ENCODE results near the gene LOC101059915.

The LOC101059915 gene

DNA sequence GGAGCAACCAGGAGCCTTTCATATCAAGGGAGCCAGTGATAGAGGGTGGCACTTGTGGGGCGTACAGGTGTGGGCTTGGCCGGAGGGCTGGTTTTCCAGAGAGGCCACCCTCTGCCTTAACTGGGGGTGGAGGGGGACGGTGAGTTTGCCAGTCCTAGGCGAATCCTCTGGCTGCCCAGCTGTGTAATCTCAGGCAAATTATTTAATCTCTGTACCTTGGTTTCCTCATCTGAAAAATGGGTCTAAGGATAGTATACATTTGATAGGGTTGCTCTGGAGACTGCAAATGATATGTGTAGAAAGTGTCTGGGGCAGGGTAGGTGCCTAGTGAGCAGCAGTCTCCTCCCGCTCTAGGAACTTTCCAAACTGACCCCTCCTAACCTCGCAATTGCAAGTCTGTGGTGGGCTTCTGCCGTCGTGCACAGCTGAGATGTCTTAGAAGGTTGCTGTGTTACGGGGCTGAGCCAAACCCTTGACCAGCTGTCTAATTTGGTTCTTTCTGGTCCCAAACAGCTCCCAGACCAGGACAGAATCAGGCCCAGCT, 45.2 kb upstream of the LOC101059915 start:
- H3K27ac ChIP-seq (ENCODE audit: extremely low read depth, low read depth, low read length): no peak overlapping the region
- ChIA-PET CTCF (interaction anchor here (0.6 to 0.8 kb wide), 3 partner anchors 11 to 30 kb away, joined by 3 to 6 read pairs (median 3); no protein-coding TSS in a partner anchor), POLR2A (no interaction called here)
- H3K4me1 ChIP-seq (ENCODE audit: control insufficient read depth, insufficient read depth, low read length): no peaks in the 10 kb centered on the region
- no peak for TF ChIP-seq ZFP37 (tag by site-specific recombination; IDR thresholded peaks at IDR 0.05)
- TF ChIP-seq ZNF501 (tag by site-specific recombination; IDR thresholded peaks at IDR 0.05): no peak
- no peak for TF ChIP-seq ZNF354C (tag by site-specific recombination; IDR thresholded peaks at IDR 0.05; ENCODE audit: borderline replicate concordance, low read depth)
- TF ChIP-seq ZNF830 (tag by site-specific recombination; IDR thresholded peaks at IDR 0.05; ENCODE audit: low read depth): no peak
- no peak for TF ChIP-seq OVOL3 (tag by site-specific recombination; IDR thresholded peaks at IDR 0.05)
- no peak for TF ChIP-seq ZFP69B (tag by site-specific recombination; IDR thresholded peaks at IDR 0.05)
- H3K4me3 ChIP-seq (ENCODE audit: low read depth, low read length): no peak overlapping the region
- no peaks in the 10 kb centered on the region for H3K36me3 ChIP-seq (ENCODE audit: control insufficient read depth in 2 of 2, insufficient read depth in 1 of 2, low read length in 2 of 2)
- no peaks in the 10 kb centered on the region for H3K9me3 ChIP-seq (ENCODE audit: control insufficient read depth, insufficient read depth, low read depth, low read length)

DNA sequence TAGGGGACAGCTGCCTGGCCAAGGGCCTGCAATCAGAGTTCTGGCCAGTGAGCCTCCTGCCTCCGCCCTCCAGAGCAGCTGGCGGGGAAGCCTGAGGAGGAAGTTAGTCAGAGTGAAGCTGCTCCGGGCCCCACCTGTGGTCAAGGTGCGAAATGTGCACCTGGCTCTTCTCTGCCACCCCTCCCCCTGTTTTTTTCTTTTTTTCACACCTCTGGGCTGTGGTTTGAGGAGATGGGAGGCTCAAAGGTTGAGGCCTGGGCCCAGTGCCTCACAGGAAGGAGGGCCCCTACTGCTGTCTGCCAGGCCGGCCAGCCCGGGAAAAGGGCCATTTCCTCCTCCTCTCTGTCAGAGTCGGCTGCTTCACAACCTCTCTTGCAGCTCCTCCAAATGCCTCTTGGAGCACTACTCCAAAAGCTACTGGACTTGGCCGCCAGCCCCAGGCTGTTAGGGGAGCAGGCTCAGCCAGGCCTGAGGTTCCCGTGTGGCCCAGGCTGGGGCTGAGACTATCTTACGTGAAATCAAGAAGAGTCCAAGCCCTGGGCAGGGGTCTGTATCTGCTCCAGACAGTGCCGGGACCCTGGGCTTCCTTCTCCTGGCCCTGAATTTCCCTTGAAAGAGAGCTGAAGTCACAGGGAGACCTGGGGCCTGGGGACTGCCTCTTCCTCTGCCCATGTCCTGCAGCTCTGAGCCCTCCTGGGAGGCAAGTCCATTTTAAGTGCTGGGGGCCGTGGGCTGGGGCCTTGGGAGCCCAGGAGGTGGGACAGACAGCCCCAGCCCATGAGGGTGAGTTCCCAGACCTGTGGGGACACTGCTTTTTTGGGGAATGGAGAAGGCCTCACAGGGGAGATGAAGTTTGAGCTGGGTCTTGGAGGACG, 44.5 kb upstream of the LOC101059915 start:
- TF ChIP-seq ZNF341 (tag by site-specific recombination; IDR thresholded peaks at IDR 0.05; ENCODE audit: low read depth) (0 out of 2 replicates have a peak, but pooled peaks have one; percentile 17), ZNF501 (tag by site-specific recombination; IDR thresholded peaks at IDR 0.05) (no peak)
- TF ChIP-seq, protein P1, sequence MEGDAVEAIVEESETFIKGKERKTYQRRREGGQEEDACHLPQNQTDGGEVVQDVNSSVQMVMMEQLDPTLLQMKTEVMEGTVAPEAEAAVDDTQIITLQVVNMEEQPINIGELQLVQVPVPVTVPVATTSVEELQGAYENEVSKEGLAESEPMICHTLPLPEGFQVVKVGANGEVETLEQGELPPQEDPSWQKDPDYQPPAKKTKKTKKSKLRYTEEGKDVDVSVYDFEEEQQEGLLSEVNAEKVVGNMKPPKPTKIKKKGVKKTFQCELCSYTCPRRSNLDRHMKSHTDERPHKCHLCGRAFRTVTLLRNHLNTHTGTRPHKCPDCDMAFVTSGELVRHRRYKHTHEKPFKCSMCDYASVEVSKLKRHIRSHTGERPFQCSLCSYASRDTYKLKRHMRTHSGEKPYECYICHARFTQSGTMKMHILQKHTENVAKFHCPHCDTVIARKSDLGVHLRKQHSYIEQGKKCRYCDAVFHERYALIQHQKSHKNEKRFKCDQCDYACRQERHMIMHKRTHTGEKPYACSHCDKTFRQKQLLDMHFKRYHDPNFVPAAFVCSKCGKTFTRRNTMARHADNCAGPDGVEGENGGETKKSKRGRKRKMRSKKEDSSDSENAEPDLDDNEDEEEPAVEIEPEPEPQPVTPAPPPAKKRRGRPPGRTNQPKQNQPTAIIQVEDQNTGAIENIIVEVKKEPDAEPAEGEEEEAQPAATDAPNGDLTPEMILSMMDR (tag by site-specific recombination; IDR thresholded peaks at IDR 0.05): peak; percentile 29; the same call in 1 of the 2 replicates
- TF ChIP-seq, protein P2, sequence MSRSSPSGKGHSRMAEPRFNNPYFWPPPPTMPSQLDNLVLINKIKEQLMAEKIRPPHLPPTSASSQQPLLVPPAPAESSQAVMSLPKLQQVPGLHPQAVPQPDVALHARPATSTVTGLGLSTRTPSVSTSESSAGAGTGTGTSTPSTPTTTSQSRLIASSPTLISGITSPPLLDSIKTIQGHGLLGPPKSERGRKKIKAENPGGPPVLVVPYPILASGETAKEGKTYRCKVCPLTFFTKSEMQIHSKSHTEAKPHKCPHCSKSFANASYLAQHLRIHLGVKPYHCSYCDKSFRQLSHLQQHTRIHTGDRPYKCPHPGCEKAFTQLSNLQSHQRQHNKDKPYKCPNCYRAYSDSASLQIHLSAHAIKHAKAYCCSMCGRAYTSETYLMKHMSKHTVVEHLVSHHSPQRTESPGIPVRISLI (tag by site-specific recombination; IDR thresholded peaks at IDR 0.05): no peak
- no peak overlapping the region for H3K4me3 ChIP-seq (ENCODE audit: low read depth, low read length)
- no peaks in the 10 kb centered on the region for H3K36me3 ChIP-seq (ENCODE audit: control insufficient read depth in 2 of 2, insufficient read depth in 1 of 2, low read length in 2 of 2)
- no peaks in the 10 kb centered on the region for H3K4me1 ChIP-seq (ENCODE audit: control insufficient read depth, insufficient read depth, low read length)
- H3K27ac ChIP-seq (ENCODE audit: extremely low read depth, low read depth, low read length): no peak overlapping the region
- no peaks in the 10 kb centered on the region for H3K9me3 ChIP-seq (ENCODE audit: control insufficient read depth, insufficient read depth, low read depth, low read length)
- CTCF ChIA-PET: interaction anchor here (0.6 to 0.8 kb wide), 3 partner anchors 12 to 405 kb away, joined by 3 to 6 read pairs (median 3); no protein-coding TSS in a partner anchor
- POLR2A ChIA-PET: no interaction called here

DNA sequence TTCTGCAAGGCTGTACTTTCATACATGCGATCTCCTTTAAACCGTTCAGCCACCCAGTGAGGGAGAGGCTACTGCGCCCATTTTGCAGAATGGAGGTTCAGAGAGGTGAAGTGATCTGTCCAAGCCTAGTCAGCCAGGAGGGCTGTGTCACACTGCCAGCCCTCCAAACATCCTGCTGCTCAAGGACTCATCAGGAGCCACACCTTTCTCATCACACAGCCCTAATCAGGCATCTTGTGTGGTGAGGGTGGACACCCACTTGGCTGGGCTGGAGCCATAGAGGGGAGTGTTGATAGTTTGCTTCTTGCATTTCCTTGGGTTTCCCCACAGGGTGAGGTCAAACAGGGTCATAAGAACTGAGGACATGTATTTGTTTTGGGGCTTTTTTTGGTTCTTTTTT, 43.6 kb upstream of the LOC101059915 start:
- H3K27ac ChIP-seq (ENCODE audit: extremely low read depth, low read depth, low read length): no peak overlapping the region

More for the DNA sequence above, 43.6 kb upstream of the LOC101059915 start:
- H3K4me1 ChIP-seq (ENCODE audit: control insufficient read depth, insufficient read depth, low read length): no peaks in the 10 kb centered on the region
- ChIA-PET CTCF (no interaction called here), POLR2A (no interaction called here)
- no peaks in the 10 kb centered on the region for H3K36me3 ChIP-seq (ENCODE audit: control insufficient read depth in 2 of 2, insufficient read depth in 1 of 2, low read length in 2 of 2)
- no peaks in the 10 kb centered on the region for H3K9me3 ChIP-seq (ENCODE audit: control insufficient read depth, insufficient read depth, low read depth, low read length)
- no peak overlapping the region for H3K4me3 ChIP-seq (ENCODE audit: low read depth, low read length)
- no peak for TF ChIP-seq ZNF433 (tag by site-specific recombination; IDR thresholded peaks at IDR 0.05; ENCODE audit: low read depth)
- no peak for TF ChIP-seq IKZF3 (tag by site-specific recombination; IDR thresholded peaks at IDR 0.05)
- TF ChIP-seq ZNF155 (tag by site-specific recombination; IDR thresholded peaks at IDR 0.05): no peak
- TF ChIP-seq HOXD13 (CRISPR knock-in tag; IDR thresholded peaks at IDR 0.05; ENCODE audit: borderline replicate concordance): no peak
- TF ChIP-seq, protein P3, sequence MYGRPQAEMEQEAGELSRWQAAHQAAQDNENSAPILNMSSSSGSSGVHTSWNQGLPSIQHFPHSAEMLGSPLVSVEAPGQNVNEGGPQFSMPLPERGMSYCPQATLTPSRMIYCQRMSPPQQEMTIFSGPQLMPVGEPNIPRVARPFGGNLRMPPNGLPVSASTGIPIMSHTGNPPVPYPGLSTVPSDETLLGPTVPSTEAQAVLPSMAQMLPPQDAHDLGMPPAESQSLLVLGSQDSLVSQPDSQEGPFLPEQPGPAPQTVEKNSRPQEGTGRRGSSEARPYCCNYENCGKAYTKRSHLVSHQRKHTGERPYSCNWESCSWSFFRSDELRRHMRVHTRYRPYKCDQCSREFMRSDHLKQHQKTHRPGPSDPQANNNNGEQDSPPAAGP (tag by site-specific recombination; IDR thresholded peaks at IDR 0.05): no peak
- TF ChIP-seq KLF1 (tag by site-specific recombination; IDR thresholded peaks at IDR 0.05): peak; percentile 52; the same call in 1 of the 2 replicates

Data from HEK293 (cell line).